Astrocyte (in vitro differentiated cells and primary cell): ENCODE data around the gene C16orf96. TPM values are rescaled to one million over a fixed set of nuclear protein-coding genes. Genes with fewer than 3 reads are reported as not detected.

Experiments used
- DNase-seq: peaks from one replicate; pipeline ENCODE4 v3.0.0-alpha.2; 2010; ENCODE audit warnings: low read depth
- FAIRE-seq: peaks from 2 replicates; lab custom pipeline; 2011; peaks lifted over from hg19 to GRCh38; lab: Jason Lieb, UNC
- H2AFZ ChIP-seq: 2 replicates; pipeline ENCODE4 v1.6.0; 2012; ENCODE audit warnings: low read depth, low read length, inconsistent platforms
- H3K27ac ChIP-seq: 2 replicates; pipeline ENCODE4 v1.5.1; 2011; ENCODE audit warnings: low read depth, low read length, inconsistent platforms
- H3K27me3 ChIP-seq: 2 replicates; pipeline ENCODE4 v1.6.0; 2011; ENCODE audit warnings: low read length, inconsistent platforms; ENCODE audit not compliant: insufficient read depth
- H3K36me3 ChIP-seq: 2 replicates; pipeline ENCODE4 v1.5.1; 2011; ENCODE audit warnings: low read length, inconsistent platforms; ENCODE audit not compliant: insufficient read depth
- H3K4me1 ChIP-seq: 2 replicates; pipeline ENCODE4 v1.5.1; 2011; ENCODE audit warnings: low read length, inconsistent platforms; ENCODE audit not compliant: insufficient read depth
- H3K4me2 ChIP-seq: 2 replicates; pipeline ENCODE4 v1.6.0; 2012; ENCODE audit warnings: low read length, inconsistent platforms
- H3K4me3 ChIP-seq: 2 replicates; pipeline ENCODE4 v1.5.1; 2011; ENCODE audit warnings: low read depth, mild to moderate bottlenecking, low read length, inconsistent platforms; ENCODE audit not compliant: insufficient read depth
- H3K79me2 ChIP-seq: 2 replicates; pipeline ENCODE4 v1.6.0; 2012; ENCODE audit warnings: mild to moderate bottlenecking, low read length, inconsistent platforms; ENCODE audit not compliant: insufficient read depth
- H3K9ac ChIP-seq: 2 replicates; pipeline ENCODE4 v1.6.0; 2012; ENCODE audit warnings: mild to moderate bottlenecking, low read length, inconsistent platforms
- H3K9me3 ChIP-seq: 2 replicates; pipeline ENCODE4 v1.5.1; 2012; ENCODE audit warnings: low read depth, mild to moderate bottlenecking, low read length, inconsistent platforms; ENCODE audit not compliant: insufficient read depth
- H4K20me1 ChIP-seq: 2 replicates; pipeline ENCODE4 v1.6.0; 2012; ENCODE audit warnings: low read length, inconsistent platforms; ENCODE audit not compliant: insufficient read depth
- H3K27ac Mint-ChIP-seq: one replicate; pipeline ENCODE4 v1.8.0; 2021; ENCODE audit warnings: mild to moderate bottlenecking, mixed read lengths; ENCODE audit not compliant: unreplicated experiment
- H3K27me3 Mint-ChIP-seq: one replicate; pipeline ENCODE4 v1.8.0; 2021; ENCODE audit warnings: low read depth, mixed read lengths; ENCODE audit not compliant: unreplicated experiment
- H3K36me3 Mint-ChIP-seq: one replicate; pipeline ENCODE4 v1.8.0; 2021; ENCODE audit warnings: low read depth, mixed read lengths; ENCODE audit not compliant: unreplicated experiment
- H3K4me1 Mint-ChIP-seq: one replicate; pipeline ENCODE4 v1.8.0; 2021; ENCODE audit warnings: low read depth, mixed read lengths; ENCODE audit not compliant: unreplicated experiment
- H3K4me3 Mint-ChIP-seq: one replicate; pipeline ENCODE4 v1.8.0; 2021; ENCODE audit warnings: mild to moderate bottlenecking, moderate library complexity, mixed read lengths; ENCODE audit not compliant: unreplicated experiment
- H3K9me3 Mint-ChIP-seq: one replicate; pipeline ENCODE4 v1.8.0; 2021; ENCODE audit warnings: mild to moderate bottlenecking, mixed read lengths; ENCODE audit not compliant: unreplicated experiment
- EZH2 ChIP-seq: IDR thresholded peaks from 2 replicates; pipeline ENCODE4 v1.6.1; 2012; ENCODE audit warnings: mild to moderate bottlenecking, low read length, inconsistent platforms; ENCODE audit not compliant: insufficient read depth
- total RNA-seq: library from RNA; stranded (reverse); gene quantifications from 2 replicates; pipeline ENCODE4 v1.2.1, GENCODE V29; 2021
- TF ChIP-seq, protein P1 (sequence below): IDR thresholded peaks from 2 replicates; pipeline ENCODE4 v1.5.1; 2011; ENCODE audit warnings: low read depth, mild to moderate bottlenecking, inconsistent platforms, low read length, moderate library complexity; ENCODE audit not compliant: insufficient read depth

The C16orf96 gene
- total RNA-seq, 1 donor from 2014 or later, result 0.20 TPM

DNA sequence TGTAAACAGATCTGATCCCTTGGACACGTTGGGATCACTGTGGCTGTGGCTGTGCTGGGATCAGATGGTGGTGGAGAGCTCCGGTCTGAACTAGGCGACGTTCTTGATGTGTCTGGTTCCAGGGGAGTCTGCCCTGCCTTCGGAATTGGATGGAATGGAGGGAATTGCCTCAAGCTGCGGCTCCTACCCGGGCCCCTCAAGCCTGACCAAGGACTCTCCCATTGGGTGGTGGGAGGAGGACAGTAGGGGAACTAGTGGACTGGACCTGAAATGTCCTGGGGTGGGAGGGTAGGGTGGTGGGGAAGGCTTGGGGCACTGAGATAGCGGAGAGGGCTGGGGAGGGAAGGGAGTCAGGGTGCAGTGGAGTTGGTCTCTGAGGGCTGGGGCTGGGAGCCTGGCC, 61.7 kb downstream of the C16orf96 start:
- no peak overlapping the region for H2AFZ ChIP-seq
- peaks cover 11% of the 10 kb centered on the region for H4K20me1 ChIP-seq
- H3K27me3 Mint-ChIP-seq, result no peaks in the 10 kb centered on the region
- H3K36me3 Mint-ChIP-seq, result no peaks in the 10 kb centered on the region
- no peak overlapping the region for H3K27ac ChIP-seq
- FAIRE-seq (no peak), DNase-seq (no peak)
- H3K36me3 ChIP-seq, result no peaks in the 10 kb centered on the region
- H3K27me3 ChIP-seq, result no peaks in the 10 kb centered on the region
- TF ChIP-seq, protein P1, sequence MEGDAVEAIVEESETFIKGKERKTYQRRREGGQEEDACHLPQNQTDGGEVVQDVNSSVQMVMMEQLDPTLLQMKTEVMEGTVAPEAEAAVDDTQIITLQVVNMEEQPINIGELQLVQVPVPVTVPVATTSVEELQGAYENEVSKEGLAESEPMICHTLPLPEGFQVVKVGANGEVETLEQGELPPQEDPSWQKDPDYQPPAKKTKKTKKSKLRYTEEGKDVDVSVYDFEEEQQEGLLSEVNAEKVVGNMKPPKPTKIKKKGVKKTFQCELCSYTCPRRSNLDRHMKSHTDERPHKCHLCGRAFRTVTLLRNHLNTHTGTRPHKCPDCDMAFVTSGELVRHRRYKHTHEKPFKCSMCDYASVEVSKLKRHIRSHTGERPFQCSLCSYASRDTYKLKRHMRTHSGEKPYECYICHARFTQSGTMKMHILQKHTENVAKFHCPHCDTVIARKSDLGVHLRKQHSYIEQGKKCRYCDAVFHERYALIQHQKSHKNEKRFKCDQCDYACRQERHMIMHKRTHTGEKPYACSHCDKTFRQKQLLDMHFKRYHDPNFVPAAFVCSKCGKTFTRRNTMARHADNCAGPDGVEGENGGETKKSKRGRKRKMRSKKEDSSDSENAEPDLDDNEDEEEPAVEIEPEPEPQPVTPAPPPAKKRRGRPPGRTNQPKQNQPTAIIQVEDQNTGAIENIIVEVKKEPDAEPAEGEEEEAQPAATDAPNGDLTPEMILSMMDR, result no peak
- TF ChIP-seq EZH2, result no peak
- H3K9me3 ChIP-seq, result no peaks in the 10 kb centered on the region
- H3K79me2 ChIP-seq, result peaks cover 25% of the 10 kb centered on the region
- H3K4me3 Mint-ChIP-seq, result no peak overlapping the region
- H3K27ac Mint-ChIP-seq, result no peak overlapping the region
- peaks cover 2% of the 10 kb centered on the region for H3K4me1 Mint-ChIP-seq
- H3K4me1 ChIP-seq, result peaks cover 23% of the 10 kb centered on the region
- no peaks in the 10 kb centered on the region for H3K9me3 Mint-ChIP-seq
- H3K9ac ChIP-seq, result no peak overlapping the region
- no peak overlapping the region for H3K4me3 ChIP-seq
- H3K4me2 ChIP-seq, result no peak overlapping the region

DNA sequence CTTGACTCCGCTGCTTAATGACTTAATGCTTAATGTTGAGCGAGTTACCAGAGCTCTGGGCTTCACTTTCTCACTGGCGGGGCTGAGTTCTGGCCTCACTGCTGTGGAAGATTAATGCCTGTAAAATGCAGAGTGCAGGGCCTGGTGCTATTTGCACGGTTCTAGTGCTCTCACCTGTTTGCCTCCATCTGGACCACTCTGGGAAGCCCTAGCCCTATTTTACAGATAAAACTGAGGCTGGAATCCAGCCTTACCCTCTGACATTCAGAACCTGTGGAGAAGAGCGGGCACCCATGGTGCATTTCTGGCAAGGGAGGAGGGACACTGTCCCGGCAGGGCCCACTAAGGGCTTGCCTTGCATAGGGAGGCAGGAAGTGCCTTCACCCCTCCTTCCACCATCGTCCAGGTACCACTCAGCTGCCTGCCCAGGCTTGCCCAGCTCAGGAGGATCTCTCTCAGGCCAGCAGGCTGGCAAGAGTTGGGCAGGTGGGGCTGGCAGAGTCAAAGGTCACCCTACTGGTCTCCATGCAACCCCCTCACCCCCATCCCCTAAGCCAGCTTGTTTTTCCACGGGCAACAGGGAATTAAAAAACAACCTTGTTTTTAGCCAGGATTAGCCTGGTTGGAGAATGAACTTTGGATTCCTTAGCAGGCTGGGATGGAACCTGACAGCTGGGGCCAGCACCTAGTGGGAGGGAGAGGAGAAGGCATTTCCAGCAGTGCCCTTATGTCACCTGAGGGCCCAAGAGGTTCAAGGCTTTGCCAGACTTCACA, 62.7 kb downstream of the C16orf96 start:
- no peak overlapping the region for H3K4me3 Mint-ChIP-seq

More for the DNA sequence above, 62.7 kb downstream of the C16orf96 start:
- Histone ChIP-seq H3K4me3 (no peak overlapping the region), H4K20me1 (peaks cover 2% of the 10 kb centered on the region), H3K36me3 (no peaks in the 10 kb centered on the region), H3K4me1 (peaks cover 13% of the 10 kb centered on the region), H3K79me2 (peaks cover 16% of the 10 kb centered on the region), H3K4me2 (no peak overlapping the region), H3K9me3 (no peaks in the 10 kb centered on the region), H3K9ac (no peak overlapping the region), H2AFZ (no peak overlapping the region), H3K27me3 (no peaks in the 10 kb centered on the region), H3K27ac (no peak overlapping the region)
- Mint-ChIP-seq H3K27me3 (no peaks in the 10 kb centered on the region), H3K27ac (no peak overlapping the region), H3K4me1 (peaks cover 2% of the 10 kb centered on the region), H3K9me3 (no peaks in the 10 kb centered on the region), H3K36me3 (no peaks in the 10 kb centered on the region)
- DNase-seq (no peak), FAIRE-seq (no peak)
- TF ChIP-seq, protein P1, result no peak
- no peak for TF ChIP-seq EZH2
